Adrenal gland (tissue), 5 donors: Measurements from ENCODE around the gene OR8I2.
"Not testable (repeated sequence)": the region's sequence is repeated elsewhere in the genome, so short reads cannot be mapped to it uniquely, and the experiment has no call there.

Source experiments
- POLR2A ChIP-seq, 2 donors: fragments of 450-650 bp; IDR thresholded peaks; one replicate each; pipeline ENCODE4 v1.6.1; 2017; ENCODE audit warnings: antibody characterized with exemption in 2 of 2, mild to moderate bottlenecking in 2 of 2, moderate library complexity in 1 of 2
- TF ChIP-seq, protein P1 (sequence below), 6 experiments: fragments of 450-650 bp in 4 of 6; fragments of 200-600 bp in 2 of 6; sonication (generic) in 1 of 6; IDR thresholded peaks; 1 replicate in 5 of 6; 2 replicates in 1 of 6; pipeline versions ENCODE4 v1.5.1 to v1.8.0; 2016 to 2021; ENCODE audit warnings: antibody characterized with exemption in 6 of 6, mild to moderate bottlenecking in 2 of 6, moderate library complexity in 1 of 6
- donor health status: DM: no; HTN: no; CAD: no.

- TF ChIP-seq, protein P1, sequence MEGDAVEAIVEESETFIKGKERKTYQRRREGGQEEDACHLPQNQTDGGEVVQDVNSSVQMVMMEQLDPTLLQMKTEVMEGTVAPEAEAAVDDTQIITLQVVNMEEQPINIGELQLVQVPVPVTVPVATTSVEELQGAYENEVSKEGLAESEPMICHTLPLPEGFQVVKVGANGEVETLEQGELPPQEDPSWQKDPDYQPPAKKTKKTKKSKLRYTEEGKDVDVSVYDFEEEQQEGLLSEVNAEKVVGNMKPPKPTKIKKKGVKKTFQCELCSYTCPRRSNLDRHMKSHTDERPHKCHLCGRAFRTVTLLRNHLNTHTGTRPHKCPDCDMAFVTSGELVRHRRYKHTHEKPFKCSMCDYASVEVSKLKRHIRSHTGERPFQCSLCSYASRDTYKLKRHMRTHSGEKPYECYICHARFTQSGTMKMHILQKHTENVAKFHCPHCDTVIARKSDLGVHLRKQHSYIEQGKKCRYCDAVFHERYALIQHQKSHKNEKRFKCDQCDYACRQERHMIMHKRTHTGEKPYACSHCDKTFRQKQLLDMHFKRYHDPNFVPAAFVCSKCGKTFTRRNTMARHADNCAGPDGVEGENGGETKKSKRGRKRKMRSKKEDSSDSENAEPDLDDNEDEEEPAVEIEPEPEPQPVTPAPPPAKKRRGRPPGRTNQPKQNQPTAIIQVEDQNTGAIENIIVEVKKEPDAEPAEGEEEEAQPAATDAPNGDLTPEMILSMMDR (IDR thresholded peaks at IDR 0.05), result not testable (repeated sequence)
- not testable (repeated sequence) for TF ChIP-seq POLR2A (IDR thresholded peaks at IDR 0.05)
Measured at GRCh38 chr11:56143681-56144080, 50.6 kb downstream of the OR8I2 start.
